Tibial nerve (tissue), 4 donors: ENCODE data around the gene KLK5. TPM values are rescaled to one million over a fixed set of nuclear protein-coding genes. Genes with fewer than 3 reads are reported as not detected.

ENCODE experiments used
- DNase-seq, 2 donors: peaks; one replicate each; pipeline ENCODE4 v3.0.0-alpha.2; 2019; ENCODE audit warnings: low spot score in 2 of 2
- H3K27ac ChIP-seq, 4 donors: fragments of 200-600 bp; sonication (generic) in 3 of 4; one replicate each; pipeline ENCODE4 v1.5.1; 2017 to 2019; ENCODE audit warnings: mild to moderate bottlenecking in 1 of 4
- H3K27me3 ChIP-seq, 2 donors: fragments of 200-600 bp; sonication (generic) in 1 of 2; one replicate each; pipeline versions ENCODE4 v1.5.1 to v1.6.0; 2017 to 2019
- H3K36me3 ChIP-seq, 3 donors: fragments of 200-600 bp; sonication (generic); one replicate each; pipeline ENCODE4 v1.5.1; 2018 to 2019
- H3K4me1 ChIP-seq, 4 donors: fragments of 200-600 bp; sonication (generic) in 3 of 4; one replicate each; pipeline ENCODE4 v1.5.1; 2017 to 2019
- H3K4me3 ChIP-seq, 4 donors: fragments of 200-600 bp; sonication (generic) in 3 of 4; one replicate each; pipeline ENCODE4 v1.5.1; 2017 to 2019; ENCODE audit warnings: mild to moderate bottlenecking in 1 of 4, moderate library complexity in 1 of 4
- H3K9me3 ChIP-seq, 4 donors: fragments of 200-600 bp; sonication (generic) in 3 of 4; one replicate each; pipeline ENCODE4 v1.5.1; 2017 to 2019
- CTCF ChIP-seq, 5 experiments: fragments of 200-600 bp in 3 of 5; fragments of 450-650 bp in 2 of 5; sonication (generic) in 3 of 5; IDR thresholded peaks; one replicate each; pipeline ENCODE4 v1.5.1; 2016 to 2019; ENCODE audit warnings: antibody characterized with exemption in 5 of 5, mild to moderate bottlenecking in 3 of 5, moderate library complexity in 2 of 5
- EP300 ChIP-seq, 2 donors: sonication (generic); formaldehyde crosslinking; IDR thresholded peaks; one replicate each; pipeline ENCODE4 v1.6.1; 2017; ENCODE audit warnings: antibody characterized with exemption in 2 of 2, mild to moderate bottlenecking in 1 of 2
- POLR2A ChIP-seq, 2 donors: fragments of 450-650 bp; IDR thresholded peaks; one replicate each; pipeline ENCODE4 v1.6.1; 2017; ENCODE audit warnings: antibody characterized with exemption in 2 of 2, mild to moderate bottlenecking in 2 of 2, moderate library complexity in 2 of 2
- WGBS, 2 donors: methylation state at CpG; one replicate each; pipeline ENCODE4 v1.1.5; 2018; 5-methylcytosine and 5-hydroxymethylcytosine counted together
- total RNA-seq, 4 donors: library from RNA; depleted of rRNA; stranded (reverse); fragments of >200 nt; gene quantifications; one replicate each; pipeline ENCODE4 v1.1.0, GENCODE V29; 2016

The KLK5 gene
- total RNA-seq, 4 donors from 2014 or later = not detected

GRCh38 chr19:50962245-50962644, 9.4 kb upstream of the KLK5 start:
- no peak for TF ChIP-seq POLR2A (IDR thresholded peaks at IDR 0.05)
- TF ChIP-seq CTCF (IDR thresholded peaks at IDR 0.05) = no peak
- no peak for TF ChIP-seq EP300 (IDR thresholded peaks at IDR 0.05)
- 87 to 96% methylated on average over 1 of the region's 1 CpG for WGBS, 2 donors

DNA sequence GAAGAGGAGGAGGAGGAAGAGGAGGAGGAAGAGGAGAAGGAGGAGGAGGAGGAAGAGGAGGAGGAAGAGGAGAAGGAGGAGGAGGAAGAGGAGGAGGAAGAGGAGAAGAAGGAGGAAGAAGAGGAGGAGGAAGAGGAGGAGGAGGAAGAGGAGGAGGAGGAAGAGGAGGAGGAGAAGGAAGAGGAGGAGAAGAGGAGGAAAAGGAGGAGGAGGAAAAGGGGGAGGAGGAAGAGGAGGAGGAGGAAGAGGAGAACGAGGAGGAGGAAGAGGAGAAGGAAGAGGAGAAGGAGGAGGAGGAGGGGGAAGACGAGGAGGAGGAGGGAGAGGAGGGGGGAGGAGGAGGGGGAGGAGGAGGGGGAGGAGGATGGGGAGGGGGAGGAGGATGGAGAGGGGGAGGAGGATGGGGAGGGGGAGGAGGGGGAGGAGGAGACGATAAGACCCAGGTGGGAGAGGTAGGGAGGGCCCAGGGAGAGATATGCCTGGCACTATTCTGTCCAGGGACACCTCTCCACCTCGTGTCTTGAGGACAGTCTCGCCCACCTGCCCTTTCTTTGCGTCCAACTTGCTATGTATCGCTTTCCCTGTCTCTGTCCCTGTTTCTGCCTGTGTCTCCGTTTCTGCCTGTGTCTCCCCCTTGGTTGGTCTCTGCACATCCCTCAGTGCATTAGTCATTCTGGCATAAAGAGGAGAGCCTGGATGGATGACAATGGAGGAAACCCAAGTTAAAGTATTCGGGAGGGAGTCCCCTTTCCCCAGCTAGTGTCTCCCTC, 7.1 kb upstream of the KLK5 start:
- Histone ChIP-seq H3K4me3 (no peak overlapping the region), H3K9me3 (peaks cover 0 to 9% (median 0%) of the 10 kb centered on the region in 4 donors), H3K4me1 (no peaks in the 10 kb centered on the region), H3K27ac (no peak overlapping the region), H3K36me3 (no peaks in the 10 kb centered on the region), H3K27me3 (no peaks in the 10 kb centered on the region)
- 55 to 61% methylated on average over 9 of the region's 9 CpGs for WGBS, 2 donors
- TF ChIP-seq CTCF (IDR thresholded peaks at IDR 0.05) = no peak
- no peak for DNase-seq

More at GRCh38 chr19:50962245-50962644, 9.4 kb upstream of the KLK5 start:
- H3K4me1 ChIP-seq = no peaks in the 10 kb centered on the region
- H3K27me3 ChIP-seq = no peaks in the 10 kb centered on the region
- H3K27ac ChIP-seq = no peak overlapping the region
- H3K9me3 ChIP-seq = peaks cover 0 to 9% (median 0%) of the 10 kb centered on the region in 4 donors
- no peaks in the 10 kb centered on the region for H3K36me3 ChIP-seq
- DNase-seq = no peak
- no peak overlapping the region for H3K4me3 ChIP-seq

DNA sequence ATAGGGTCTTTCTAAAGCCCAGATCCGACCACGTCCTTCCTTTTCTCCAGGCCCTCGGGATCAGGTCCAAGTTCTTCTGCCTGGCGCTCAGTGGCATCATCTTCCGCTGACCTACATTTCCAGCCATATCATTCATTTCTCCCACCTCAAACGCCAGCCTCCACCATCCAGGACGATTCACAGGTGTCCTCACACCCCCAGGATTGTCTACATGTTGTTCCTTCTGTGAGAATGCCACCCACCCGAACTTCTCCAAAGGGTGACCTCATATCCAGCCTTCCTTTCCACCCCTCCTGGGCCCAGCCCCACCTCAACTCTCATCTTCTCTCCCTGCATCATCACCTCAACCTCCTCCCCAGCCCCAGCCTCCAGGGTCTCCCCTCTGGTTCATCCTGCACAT, 4.7 kb upstream of the KLK5 start:
- peaks cover 0 to 9% (median 0%) of the 10 kb centered on the region in 4 donors for H3K9me3 ChIP-seq
- TF ChIP-seq POLR2A (IDR thresholded peaks at IDR 0.05) = no peak
- no peak for TF ChIP-seq EP300 (IDR thresholded peaks at IDR 0.05)
- TF ChIP-seq CTCF (IDR thresholded peaks at IDR 0.05) = no peak
- WGBS, 2 donors = 77 to 80% methylated on average over 8 of the region's 8 CpGs
- no peak overlapping the region for H3K27ac ChIP-seq
- DNase-seq = no peak
- no peaks in the 10 kb centered on the region for H3K27me3 ChIP-seq
- H3K4me1 ChIP-seq = no peaks in the 10 kb centered on the region
- no peaks in the 10 kb centered on the region for H3K36me3 ChIP-seq
- no peak overlapping the region for H3K4me3 ChIP-seq

DNA sequence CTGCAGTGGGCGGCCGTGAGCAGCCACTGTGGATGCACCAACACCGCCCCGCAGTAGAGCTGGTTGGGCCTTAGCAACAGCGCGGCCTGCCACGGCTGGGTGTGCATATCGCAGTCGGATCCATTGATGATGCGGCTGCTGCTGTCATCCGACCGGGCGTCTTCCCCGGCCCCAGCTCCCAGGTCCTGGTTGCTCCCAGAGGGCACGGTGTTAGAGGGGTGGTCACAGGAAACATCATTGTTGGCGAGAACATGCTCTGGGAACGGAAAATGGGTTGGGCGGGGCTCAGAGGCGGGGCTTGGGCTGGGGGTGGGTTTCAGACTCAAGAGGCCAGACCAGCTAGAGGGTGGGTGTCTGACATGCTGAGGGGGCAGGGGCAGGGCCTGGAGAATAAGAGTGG, 3.0 kb downstream of the KLK5 start:
- no peaks in the 10 kb centered on the region for H3K27me3 ChIP-seq
- H3K4me1 ChIP-seq = no peaks in the 10 kb centered on the region
- H3K9me3 ChIP-seq = peaks cover 0 to 8% (median 0%) of the 10 kb centered on the region in 4 donors
- TF ChIP-seq POLR2A (IDR thresholded peaks at IDR 0.05) (no peak), EP300 (IDR thresholded peaks at IDR 0.05) (no peak), CTCF (IDR thresholded peaks at IDR 0.05) (no peak)
- WGBS, 2 donors = 58 to 65% methylated on average over 19 of the region's 19 CpGs
- H3K4me3 ChIP-seq = no peak overlapping the region
- H3K27ac ChIP-seq = no peak overlapping the region
- no peak for DNase-seq
- H3K36me3 ChIP-seq = no peaks in the 10 kb centered on the region

DNA sequence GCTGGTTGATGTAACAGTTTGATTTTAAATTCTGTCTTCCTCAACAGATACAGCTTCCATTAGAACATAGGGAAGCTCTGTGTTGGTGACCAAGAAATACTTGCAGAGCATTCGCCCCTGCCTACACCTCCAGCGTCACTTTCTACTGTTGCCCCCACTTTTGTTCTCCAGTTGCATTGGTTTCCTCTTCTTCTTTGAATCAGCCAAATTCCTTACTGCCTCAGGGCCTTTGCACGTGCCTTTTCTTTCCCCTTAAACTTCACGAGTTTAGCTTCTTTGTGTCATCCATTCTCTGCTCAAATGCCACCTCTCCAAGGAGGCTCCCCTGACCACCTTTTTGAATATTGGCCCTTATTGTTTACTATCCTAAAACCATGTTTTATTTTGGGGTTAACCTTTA, 5.7 kb downstream of the KLK5 start:
- no peak overlapping the region for H3K4me3 ChIP-seq
- WGBS, 2 donors = 82 to 85% methylated on average over 4 of the region's 4 CpGs
- no peak for TF ChIP-seq EP300 (IDR thresholded peaks at IDR 0.05)
- TF ChIP-seq CTCF (IDR thresholded peaks at IDR 0.05) = no peak
- TF ChIP-seq POLR2A (IDR thresholded peaks at IDR 0.05) = no peak

More for the DNA sequence above, 5.7 kb downstream of the KLK5 start:
- DNase-seq = no peak
- H3K27ac ChIP-seq = no peak overlapping the region
- no peaks in the 10 kb centered on the region for H3K4me1 ChIP-seq
- no peaks in the 10 kb centered on the region for H3K27me3 ChIP-seq
- peaks cover 0 to 12% (median 0%) of the 10 kb centered on the region in 4 donors for H3K9me3 ChIP-seq
- no peaks in the 10 kb centered on the region for H3K36me3 ChIP-seq
